SH-SY5Y (cell line): ENCODE results near the gene GORAB.

Experiments used
- GATA2 ChIP-seq: IDR thresholded peaks from 2 replicates; pipeline ENCODE4 v1.6.1; 2011; ENCODE audit warnings: mild to moderate bottlenecking, low read depth, low read length
- GATA3 ChIP-seq: IDR thresholded peaks from 2 replicates; pipeline ENCODE4 v1.6.1; 2011; ENCODE audit warnings: low read depth, mild to moderate bottlenecking, low read length, moderate library complexity

The GORAB gene

DNA sequence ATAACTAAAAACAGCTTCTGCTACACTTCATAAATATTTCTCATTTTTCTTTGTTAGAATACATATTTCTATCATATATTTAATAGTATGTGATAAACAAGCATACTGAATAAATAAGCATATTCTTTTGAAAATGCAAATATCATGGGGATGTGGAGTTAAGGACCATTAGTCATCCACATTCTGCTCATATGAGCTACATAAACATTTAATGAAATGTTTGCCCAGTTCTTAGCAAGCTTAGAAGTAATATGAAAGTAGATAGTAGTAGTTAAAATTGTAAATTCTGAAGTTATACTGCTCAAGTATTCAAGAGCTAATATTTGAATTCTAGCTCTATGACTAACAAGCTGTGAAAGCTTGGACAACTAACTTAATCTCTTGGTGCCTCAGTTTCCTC is 10.1 kb upstream of the GORAB start:
- TF ChIP-seq GATA2 (no peak), GATA3 (no peak)

DNA sequence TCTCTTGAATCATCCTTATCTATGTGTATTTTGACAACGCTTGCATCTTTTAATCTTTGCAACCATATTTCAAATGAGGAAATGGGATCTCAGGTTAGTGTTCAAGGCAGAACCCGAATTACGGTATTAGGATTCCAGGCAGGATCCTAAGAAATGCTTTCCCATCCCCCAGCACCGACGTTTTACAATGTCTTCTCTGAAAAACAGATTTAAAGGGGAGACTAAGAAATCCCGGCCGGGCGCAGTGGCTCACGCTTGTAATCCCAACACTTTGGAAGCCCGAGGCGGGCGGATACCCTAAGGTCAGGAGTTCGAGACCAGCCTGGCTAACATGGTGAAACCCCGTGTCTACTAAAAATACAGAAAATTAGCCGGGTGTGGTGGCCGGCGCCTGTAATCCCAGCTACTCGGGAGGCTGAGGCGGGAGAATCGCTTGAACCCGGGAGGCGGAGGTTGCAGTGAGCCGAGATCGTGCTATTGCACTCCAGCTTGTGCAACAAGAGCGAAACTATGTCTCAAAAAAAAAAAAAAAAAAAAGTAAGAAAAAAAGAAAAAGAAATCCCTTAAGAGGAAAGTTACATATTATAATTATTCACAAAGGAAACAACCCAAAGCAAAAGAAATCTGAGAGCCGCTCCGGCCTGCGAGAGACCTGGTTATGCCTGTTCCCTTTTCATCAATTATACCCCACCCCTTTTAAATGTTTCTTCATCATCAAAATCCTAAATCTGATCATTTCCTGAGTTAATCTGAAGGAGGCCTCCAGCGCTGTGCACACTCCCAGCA is 801 bp upstream of the GORAB start:
- TF ChIP-seq GATA2 = no peak
- TF ChIP-seq GATA3 = no peak

DNA sequence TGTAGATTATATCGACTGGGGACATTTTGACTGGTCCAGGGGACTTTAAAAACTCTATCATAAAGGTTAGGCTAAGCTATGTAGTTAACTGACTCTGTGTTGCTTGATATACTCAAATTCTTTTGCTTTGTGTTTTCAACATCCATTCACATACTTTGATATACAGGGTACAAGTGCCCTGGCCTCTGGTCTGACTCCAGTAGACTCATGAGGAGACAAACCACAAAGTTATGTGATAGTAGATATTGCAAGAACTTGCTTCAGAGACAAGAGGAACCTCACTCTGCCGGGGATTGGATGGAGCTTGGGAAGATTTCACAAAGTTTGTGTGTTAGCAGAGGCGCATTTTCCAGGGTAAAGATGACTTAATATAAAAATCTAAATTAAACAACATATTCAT is 1.3 kb downstream of the GORAB start:
- no peak for TF ChIP-seq GATA3
- TF ChIP-seq GATA2 = no peak

DNA sequence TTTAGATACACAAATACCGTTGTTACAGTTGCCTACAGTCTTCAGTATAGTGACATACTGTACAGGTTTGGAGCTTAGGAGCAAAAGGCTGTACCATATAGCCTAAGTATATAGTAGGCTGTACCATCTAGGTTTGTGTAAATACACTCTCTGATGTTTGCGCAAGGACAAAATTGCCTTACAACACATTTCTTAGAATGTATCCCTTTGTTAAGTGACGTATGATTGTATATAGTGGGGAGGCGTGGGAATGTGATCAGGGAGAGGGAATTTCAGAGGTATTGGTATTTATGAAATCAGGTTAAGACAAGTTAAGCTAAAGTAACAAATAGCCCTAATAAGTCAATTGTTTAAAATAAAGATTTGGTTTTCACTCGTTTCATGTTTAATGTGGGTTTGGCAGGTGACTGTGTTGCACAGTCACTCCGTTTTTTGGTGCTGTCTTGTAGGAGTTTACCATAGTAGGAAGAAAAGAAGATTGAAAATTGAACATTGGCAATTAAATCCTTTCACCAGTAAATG is 2.7 kb downstream of the GORAB start:
- TF ChIP-seq GATA2 = no peak
- no peak for TF ChIP-seq GATA3

DNA sequence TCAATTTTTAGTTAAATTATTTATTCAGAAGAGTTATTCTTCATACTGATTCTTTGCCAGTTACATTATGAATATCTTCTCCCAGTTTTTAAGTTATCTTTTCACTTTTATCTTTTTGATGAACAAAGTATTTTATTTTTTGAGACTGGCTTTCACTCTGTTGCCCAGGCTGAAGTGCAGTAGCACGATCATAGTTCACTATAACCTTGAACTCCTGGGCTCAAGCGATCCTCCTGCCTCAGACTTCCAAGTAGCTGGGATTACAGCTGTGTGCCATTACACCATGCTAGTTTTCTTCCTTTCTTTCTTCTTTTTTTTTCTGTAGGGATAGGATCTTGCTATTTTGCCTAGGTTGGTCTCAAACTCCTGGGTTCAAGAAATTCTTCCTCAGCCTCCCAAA is 3.5 kb downstream of the GORAB start:
- TF ChIP-seq GATA3 (no peak), GATA2 (no peak)

DNA sequence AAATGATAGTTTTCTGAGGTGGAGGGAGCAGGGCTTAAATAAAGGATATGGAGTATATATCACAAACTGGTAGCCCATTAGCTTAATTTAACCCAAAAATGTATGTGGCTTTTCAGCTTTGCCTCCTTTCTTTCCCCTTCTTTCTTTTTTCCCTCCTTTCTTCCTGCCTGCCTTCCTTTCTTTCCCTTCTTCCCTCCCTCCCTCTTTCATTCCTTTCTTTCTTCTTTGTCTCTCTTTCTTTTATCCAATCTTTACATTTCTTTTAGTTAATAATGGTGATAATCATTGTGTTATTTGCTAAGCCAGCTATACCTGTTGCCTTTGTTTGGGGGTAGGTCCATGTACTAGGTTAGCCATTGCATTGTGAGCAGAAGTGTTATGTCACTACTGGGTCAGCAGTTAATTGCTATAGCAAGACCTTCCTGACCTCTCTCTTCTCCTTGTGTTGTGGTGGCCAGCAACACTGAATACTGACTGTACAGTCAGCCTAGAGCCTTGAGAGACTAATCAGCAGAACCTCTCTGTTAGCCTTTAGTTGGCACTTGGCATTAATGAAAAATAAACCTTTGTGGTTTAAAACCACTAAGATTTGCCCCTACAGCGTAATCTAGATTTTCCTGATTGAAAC is 5.1 kb downstream of the GORAB start:
- no peak for TF ChIP-seq GATA3
- TF ChIP-seq GATA2 = no peak

DNA sequence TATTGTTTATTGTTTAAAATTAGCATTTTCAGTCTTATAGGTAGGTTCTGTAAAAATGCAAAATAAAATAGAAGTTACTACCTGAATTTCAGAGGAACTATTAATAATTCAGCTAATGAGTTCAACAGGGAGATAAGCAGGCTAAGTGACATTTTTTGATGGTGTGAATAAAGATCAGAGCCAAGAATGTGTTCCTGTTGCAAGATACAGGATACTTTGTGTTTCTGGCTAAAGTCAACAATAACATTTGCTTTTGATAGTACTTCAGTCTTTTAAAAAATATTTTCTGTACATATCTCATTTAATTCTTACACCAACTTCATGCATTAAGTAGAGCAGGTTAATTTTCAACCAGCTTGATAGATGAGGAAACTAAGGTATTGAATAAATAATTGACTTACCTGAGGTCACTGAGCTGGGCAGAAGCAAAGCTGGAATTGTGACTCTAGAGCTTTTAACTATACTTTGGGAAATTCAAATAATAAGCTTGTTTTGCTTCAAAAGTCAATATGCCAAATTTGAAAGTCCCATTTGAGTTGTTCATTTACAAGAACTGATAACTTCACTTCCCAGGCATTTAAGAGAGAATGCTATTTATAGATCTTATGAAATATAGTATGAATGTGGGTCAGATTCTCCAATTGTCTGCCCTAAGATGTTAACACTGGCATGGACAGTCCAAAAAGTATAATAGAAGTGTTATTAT is 6.0 kb downstream of the GORAB start:
- TF ChIP-seq GATA3 (no peak), GATA2 (no peak)

DNA sequence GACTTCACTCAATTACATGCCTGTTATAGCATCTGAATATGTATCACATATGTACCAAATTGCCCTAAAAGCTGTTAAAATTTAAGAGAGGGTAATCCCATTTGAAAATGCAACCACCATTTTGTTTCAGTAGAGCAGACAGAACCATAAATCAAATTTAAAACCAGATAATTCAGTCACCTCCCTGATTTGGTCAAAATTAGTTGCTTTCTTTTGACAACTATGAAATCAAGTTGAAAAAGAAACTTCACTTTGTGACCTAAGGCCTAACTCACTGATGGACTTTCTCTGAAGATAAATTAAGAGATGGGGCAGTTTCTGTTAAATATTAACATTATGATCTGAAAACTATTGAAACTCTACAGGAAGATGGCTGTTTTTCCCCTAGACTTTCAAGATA is 6.7 kb downstream of the GORAB start:
- TF ChIP-seq GATA3 = no peak
- TF ChIP-seq GATA2 = no peak

DNA sequence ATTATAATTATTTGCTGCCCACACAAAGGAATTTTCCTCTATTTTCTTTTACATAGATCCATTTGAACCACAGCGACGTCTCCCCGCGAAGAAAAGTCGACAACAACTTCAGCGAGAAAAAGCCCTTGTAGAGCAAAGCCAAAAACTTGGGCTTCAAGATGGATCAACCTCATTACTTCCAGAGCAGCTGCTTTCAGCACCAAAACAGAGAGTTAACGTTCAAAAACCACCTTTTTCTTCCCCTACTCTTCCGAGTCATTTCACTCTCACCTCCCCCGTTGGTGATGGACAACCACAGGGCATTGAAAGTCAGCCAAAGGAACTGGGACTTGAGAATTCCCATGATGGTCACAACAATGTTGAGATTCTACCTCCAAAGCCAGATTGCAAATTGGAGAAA is 7.2 kb downstream of the GORAB start:
- TF ChIP-seq GATA3 (no peak), GATA2 (no peak)

DNA sequence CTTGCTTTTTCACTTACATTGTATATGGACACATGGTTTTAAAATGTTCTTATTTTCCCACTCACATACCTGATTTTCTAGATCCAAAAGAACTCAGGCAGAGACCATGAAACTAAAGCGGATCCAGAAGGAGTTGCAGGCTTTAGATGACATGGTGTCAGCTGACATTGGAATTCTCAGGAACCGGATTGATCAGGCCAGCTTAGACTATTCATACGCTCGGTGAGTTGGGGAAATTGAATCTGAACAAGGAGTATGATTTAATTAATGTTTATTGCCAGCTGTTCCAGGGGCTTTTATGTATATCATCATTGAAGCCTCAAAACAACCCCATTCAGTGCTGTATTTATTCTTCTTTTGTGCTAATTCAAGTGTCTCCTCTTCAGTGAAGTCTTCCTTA is 12.7 kb downstream of the GORAB start:
- no peak for TF ChIP-seq GATA3
- TF ChIP-seq GATA2 = no peak

DNA sequence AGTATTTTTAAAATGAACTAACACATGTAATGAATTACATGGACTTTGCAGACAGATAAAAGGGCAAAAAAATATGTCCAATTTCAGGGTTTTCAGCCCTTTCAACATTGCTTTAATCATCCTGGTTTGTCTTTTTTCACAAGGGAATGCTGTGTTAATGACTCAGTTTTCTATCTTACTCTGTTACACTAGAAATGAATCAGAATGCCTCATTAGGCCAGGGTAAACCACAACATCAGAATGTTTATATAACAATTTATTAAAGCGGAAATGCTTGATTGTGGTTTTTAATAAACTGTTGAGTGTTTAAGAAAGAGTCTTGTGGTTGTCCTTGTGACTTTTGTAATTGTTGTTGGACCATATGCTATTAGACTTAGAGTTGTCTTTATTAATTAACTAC is 13.5 kb downstream of the GORAB start:
- TF ChIP-seq GATA2 (no peak), GATA3 (no peak)

DNA sequence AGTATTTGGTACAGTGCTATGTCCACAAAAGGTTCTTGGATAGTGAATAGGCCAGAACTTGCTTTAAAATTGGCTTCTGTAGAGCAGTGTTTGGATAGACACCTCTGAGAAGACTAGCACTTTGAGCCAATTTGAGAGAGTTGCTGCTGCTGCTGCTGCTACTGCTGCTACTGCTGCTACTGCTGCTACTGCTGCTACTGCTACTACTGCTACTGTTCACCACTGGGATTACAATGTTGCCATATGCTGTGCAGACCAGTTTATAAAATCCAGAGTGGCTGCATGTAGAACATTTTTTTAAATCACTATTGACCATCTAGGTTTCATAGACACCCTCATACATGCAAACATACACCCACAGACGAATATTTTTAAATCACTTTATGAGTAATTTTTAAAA is 15.3 kb downstream of the GORAB start:
- TF ChIP-seq GATA3 (no peak), GATA2 (no peak)

DNA sequence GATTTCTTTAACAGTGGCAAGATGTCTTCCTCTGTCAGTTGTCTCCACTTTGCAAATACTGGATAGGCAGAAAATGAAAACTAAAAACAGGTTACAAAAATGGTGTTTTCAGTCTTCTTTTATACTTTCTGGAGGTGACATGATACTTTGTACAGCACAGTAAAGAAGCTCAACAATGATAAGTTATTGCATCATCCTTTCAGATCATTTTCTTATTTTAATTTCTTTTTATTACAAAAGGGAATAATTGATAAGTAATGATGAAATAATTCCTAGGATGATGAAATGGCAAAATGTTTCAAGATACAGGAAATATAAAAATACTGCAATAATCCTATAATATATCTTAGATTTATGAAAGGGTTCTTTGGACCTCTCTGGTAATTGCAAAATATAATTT is 16.5 kb downstream of the GORAB start:
- TF ChIP-seq GATA3 (no peak), GATA2 (no peak)

DNA sequence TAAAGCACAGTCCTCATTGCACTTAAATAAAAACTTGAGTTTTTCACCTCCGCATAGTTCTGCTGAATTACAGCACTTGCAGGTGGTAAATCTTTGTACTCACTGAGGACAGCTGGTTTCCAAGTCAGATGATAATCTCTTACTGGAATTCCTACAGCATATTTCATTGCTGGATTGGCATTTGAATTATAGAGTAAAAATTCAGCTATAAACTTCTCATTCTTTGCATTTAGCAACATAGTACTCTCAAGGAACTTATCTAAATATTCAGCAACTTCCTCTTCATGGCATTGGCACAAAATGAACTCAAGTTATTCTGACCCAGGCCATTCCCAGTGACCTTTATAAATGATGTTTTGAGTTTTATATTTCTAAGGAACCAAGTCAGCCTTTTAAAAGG is 23.4 kb downstream of the GORAB start:
- TF ChIP-seq GATA2 = no peak
- no peak for TF ChIP-seq GATA3
